Stimulated activated CD4-positive, alpha-beta T cell treated with anti-CD3 and anti-CD28 coated beads, Interleukin-15, amount 100 ng/mL, for 48 hours (primary cell): Measurements from ENCODE around the gene CYGB.

Experiments
- DNase-seq, 2 donors: peaks; one replicate each; pipeline ENCODE4 v3.0.0-alpha.2; 2020; ENCODE audit warnings: low read depth in 2 of 2

Gene CYGB

DNA sequence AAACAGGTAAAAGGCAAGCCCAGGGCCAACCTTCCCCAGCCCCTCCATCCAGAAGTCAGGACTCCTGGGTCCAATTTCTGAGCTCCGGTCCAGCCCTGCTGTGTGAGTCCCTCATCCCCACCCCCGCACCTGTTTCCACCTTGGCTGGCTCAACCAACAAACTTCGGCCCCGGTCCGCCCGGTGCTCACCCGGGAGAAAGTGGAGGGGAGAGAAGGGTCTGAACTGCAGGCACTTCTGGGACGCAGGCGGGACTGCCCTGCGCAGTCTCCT lies 36.8 kb downstream of the CYGB start:
- no peak for DNase-seq

DNA sequence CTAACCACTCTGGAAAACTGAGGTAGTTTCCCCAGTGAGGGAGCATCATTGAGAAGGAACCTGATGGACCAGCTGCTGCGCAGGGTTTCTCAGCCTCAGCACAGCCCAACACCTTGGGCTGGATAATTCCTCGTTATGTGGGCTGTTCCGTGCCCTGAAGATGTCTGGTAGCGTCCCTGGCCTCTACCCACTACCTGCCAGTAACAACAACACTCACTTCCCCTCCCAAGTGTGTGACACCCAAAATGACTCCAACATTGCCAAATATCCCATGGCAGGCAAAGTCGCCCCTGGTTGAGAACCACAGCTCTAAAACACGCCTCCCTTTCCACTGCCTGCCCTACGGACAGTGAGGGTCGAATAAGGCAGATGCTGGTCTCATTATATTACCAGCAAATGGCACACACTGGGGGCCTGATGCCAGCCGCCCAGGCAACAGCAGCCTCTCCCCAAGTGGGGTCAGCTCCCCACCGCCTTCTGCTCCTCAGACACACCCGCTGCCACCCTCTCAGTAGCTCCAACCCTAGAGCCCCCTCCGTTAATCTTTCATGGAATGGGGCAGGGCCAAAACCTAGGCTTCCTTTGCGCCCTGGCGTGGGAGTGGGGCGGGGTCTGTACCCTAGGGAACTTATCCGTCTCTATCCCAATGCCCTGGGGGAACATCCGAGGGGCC lies 37.3 kb downstream of the CYGB start:
- DNase-seq: no peak

DNA sequence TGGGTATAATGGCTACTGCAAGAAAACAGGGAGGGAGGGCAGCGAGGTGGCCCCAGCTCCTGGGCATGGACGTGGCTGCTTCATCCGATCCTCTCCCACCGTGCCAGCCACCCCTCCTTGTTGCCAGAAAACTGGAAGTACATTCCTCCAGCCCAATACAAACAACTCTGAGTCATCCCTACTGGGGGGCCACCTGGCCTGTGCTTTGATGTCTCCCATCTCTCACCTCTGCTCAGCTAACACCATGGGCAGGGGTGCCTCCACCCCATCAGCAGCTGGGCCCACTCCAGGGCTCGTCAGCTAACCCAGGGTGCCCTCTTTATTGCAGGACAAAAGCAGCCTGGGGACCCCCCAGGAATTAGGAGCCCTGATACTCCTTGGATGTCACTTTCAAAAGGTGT lies 38.2 kb downstream of the CYGB start:
- no peak for DNase-seq

DNA sequence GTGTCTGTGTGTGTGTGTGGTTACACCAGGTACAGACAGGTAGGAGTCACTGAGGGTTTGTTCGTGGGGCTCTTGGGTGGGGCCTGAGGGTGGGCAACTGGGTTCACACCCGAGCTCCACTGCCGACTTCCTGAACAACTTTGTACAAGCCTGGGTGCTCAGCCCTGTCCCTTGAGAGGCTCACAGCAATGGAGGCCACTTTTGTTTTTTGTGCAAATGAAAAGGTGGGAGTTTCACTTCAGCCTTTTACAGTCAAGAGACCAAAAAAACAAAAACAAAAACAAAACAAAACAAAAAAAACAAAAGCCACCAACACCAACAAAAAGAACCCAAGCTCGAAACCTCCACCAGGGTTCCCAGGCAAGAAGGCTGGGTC lies 38.6 kb downstream of the CYGB start:
- no peak for DNase-seq

GRCh38 chr17:76497979-76498875 lies 39.3 kb downstream of the CYGB start:
- DNase-seq: no peak

DNA sequence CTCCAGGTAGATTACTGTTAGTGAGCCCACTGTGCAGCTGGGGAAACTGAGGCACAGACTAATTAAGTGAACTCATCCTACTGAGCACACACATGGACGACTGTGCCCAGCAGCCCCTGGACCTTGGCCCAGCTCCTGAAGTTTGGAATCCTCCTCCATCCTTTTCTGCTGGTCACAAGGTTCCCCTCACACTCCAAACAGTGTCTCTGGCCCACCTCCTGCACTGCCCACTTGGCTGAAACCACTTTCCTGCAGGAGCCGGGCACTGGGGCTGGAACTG lies 39.9 kb downstream of the CYGB start:
- no peak for DNase-seq

GRCh38 chr17:76496464-76496863 lies 41.0 kb downstream of the CYGB start:
- DNase-seq: no peak

DNA sequence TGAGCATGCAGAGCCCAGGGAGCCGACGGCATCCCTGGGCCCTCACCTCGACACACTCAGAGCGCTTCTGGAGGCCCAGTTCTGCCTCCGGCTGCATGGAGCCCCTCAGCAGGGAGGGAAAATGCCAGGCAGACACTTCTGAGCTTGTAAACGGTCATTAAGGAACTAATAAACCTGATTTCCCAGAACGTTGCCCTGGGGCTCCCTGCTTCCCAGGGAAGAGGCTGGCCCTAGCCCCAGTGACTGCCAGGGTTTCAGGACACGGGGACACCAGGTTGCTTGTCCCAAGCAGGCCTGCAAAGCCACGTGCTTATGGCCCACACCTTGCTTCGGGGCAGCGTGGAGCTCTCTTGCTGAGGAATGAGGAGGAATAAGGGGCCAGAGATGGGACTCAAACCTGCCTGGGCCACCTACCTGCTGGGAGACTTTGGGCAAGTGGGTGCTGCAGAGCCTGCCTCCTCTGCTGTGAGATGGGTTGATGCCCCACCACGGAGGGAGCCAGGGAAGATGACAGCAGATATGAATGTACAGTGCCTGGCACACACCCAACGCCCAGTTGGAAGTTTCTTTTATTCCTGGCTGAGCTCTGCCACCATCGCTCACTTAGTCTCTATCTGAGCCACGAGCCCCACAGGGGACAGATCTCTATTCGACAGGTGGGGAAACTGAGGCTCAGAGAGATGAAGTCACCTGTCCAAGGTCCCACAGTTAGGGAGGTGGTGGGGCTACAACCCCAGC lies 41.7 kb downstream of the CYGB start:
- no peak for DNase-seq

DNA sequence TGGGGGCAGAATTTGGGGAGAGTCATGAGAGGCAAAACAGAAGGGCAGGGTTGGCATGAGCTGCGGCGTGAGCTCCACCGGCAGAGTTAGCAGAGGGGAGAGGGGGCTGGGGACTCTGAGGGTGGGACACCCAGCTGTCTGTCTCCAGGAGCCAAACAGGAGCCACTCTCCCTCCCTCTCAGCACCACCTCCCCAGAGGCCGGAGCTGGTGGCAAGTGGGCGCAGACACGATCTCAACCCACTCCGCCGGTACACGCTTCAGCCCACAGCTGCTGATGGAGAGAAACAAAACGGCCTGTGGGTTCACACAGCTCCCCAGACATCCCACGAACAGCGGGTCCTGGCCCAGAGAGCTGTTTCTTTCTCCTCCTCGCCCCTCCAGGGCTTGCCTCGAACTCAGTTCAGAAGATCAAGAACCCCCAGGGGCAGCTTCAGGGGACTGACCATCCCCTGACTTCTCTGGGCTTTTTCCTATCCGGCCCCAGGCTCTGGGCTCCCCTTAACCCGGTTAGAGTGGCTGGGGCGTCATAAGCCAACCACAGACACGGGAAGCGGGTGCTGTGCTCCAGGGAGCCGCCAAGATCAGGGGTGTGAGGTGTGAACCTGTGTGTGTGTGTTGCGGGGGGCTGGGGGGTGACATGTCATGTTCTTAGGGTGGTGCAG lies 43.9 kb downstream of the CYGB start:
- DNase-seq: no peak

DNA sequence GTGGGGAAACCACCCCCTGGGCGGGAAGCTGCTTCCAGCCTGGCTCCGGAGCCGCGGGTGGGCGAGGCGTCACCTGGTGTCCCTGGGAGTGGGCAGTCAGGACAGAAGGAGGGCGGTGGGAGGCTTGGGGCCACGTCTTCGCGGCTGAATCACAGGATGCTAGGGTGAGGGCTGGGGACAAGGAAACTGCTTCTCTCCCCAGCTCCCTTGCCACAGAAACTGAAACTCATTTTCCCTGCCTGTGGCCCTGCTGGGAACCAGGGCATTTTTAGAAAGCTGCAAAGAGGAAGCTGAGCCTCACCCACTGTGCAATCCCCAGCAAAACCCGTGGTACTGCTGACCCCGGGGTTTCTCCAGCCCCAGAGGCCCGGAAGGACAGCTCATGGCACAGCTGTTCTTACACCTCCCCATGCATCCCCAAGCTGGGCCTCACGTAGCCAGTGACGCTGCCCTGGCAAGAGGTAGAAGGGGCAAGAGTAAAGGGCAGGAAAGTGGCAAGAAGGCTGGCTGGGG lies 44.5 kb downstream of the CYGB start:
- DNase-seq: peak; percentile 22 to 45

GRCh38 chr17:76492123-76492988 lies 45.2 kb downstream of the CYGB start:
- DNase-seq: no peak

GRCh38 chr17:76491271-76492122 lies 46.0 kb downstream of the CYGB start:
- DNase-seq: no peak

DNA sequence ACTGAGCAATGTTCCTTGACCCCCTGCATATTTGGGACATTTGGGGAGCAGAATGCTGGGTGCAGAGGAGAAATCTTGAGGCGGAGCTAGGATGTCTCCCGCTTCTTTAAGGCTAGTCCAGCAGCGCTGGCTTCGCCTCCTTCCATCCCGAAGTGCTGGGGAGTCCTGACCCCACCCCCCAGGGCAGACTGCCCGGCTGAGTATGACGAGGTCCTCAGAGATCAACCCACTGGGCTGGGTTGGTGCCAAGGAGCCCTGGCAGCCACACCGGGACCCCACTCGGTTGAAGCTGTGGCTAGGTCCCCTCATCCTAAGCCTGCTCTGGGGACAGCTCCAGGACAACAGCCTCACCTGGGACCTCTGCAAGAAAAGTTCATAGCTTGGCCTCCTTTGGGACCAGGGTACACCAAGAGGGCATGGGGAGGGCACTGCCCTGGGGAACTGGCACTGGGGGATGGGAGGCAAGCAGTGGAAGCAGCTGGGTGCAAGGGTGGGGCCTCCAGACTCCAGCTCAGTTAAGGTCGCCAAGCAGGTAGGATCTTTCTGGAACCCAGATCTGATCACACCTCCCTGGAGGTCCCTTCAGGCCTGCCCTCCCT lies 47.3 kb downstream of the CYGB start:
- no peak for DNase-seq

- no peak for DNase-seq
Observed at GRCh38 chr17:76487451-76488192, 49.9 kb downstream of the CYGB start.

DNA sequence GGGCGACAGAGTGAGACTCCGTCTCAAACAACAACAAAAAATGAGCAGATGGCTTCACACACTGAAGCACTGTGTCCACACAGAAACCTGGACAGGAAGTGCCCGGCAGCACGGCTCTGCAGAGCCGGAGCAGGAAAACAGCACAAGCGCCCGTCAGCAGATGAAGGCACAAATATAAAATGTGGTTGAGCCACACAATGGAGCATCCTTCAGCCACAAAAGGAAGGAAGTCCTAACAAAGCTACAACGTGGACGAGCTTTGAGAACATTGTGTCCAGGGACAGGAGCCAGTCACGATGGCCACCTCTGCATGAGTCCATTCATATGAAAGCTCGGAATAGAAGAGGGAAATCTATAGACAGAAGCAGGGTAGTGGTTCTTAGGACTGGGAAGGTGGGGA lies 51.9 kb downstream of the CYGB start:
- no peak for DNase-seq

DNA sequence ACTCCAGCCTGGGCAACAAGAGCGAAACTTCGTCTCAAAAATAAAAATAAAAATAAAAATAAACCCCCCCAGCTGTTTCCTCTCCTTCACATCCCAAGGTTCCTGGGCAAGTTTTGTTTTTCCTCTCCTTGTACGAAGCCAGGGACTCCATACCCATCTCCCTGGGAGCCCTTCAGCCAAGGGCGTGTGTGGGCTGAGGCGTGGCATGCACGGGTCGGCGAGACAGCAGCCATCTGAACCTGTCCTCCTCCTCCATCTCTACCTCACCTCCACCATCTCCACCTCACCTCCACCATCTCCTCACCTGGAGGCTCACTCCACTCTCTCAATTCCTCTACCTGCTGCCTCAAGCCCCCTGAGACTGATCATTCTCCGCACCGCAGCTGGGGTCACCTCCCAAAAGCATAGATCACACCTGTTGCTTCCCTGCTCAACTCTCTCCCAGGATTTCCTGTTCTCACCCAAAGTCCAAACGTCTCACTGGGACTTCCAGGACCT lies 53.2 kb downstream of the CYGB start:
- no peak for DNase-seq

- no peak for DNase-seq
Observed at GRCh38 chr17:76481071-76481655, 56.3 kb downstream of the CYGB start.

DNA sequence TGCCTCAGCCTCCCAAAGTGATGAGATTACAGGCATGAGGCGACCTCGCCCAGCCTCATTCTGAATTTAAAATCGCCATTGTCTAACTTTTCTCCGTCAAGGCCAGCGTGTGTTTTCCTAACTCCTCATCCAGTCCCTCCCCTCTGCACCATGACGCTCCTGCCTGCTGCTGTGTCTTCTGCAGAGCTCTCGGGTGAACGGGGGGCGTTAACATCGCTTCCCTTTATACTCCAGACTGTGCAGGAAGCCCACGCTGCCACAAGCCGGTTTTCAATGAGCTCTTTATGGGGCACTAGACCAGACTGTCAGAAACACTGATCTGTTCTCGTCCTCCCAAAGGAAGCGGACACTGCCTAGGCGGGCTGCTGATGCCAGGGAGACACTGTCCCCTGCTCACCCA lies 56.9 kb downstream of the CYGB start:
- no peak for DNase-seq
